SW480 (cell line): ENCODE measurements around the gene TPSB2.
A peak's percentile ranks its signal among the peaks of the same experiment; 100 is the strongest.
"Not testable (repeated sequence)": the region's sequence is repeated elsewhere in the genome, so short reads cannot be mapped to it uniquely, and the experiment has no call there.

ENCODE experiments used
- DNase-seq: peaks from one replicate; pipeline ENCODE4 v3.0.0-alpha.2; 2016; ENCODE audit warnings: low spot score

The TPSB2 gene

GRCh38 chr16:1199347-1200013 lies 30.5 kb downstream of the TPSB2 start:
- DNase-seq = no peak

- DNase-seq = not testable (repeated sequence)
Observed at GRCh38 chr16:1198671-1199346, 31.2 kb downstream of the TPSB2 start.

- no peak for DNase-seq
Observed at GRCh38 chr16:1198194-1198593, 31.8 kb downstream of the TPSB2 start.

DNA sequence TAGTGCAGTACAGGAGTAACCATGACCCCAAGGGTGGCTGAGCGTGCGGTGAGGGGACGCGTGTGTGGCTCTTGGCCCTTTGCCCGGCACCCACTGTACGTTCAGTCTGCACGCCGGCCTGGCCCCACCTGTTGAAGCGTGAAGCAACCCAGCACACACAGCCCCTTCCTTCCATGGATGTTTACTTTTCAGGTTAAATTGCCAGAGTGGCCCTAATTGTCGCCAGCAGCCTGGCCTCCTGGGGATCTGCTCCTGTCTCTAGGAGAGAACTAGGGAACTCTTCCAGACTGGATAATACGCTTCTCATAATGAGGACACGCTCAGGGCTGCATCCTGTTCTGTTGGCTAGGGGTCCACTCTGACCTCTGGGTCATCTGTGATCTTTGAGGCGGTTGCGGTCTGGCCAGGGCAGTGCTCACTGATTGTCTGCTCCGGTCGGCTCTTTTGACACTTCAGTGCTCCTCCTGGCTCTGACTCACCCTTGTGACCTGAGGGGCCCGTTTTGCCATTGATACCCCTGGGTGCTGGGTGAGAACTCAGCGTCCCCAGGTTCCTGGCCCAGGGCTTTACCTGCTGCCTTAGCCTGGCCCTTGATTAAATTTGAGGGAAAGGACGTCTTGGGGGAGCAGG lies 32.6 kb downstream of the TPSB2 start:
- no peak for DNase-seq

- no peak for DNase-seq
Observed at GRCh38 chr16:1196494-1196893, 33.5 kb downstream of the TPSB2 start.

- no peak for DNase-seq
Observed at GRCh38 chr16:1195393-1195666, 34.7 kb downstream of the TPSB2 start.

- DNase-seq = no peak
Observed at GRCh38 chr16:1194665-1195392, 35.2 kb downstream of the TPSB2 start.

- DNase-seq = no peak
Observed at GRCh38 chr16:1193825-1194581, 36.0 kb downstream of the TPSB2 start.

DNA sequence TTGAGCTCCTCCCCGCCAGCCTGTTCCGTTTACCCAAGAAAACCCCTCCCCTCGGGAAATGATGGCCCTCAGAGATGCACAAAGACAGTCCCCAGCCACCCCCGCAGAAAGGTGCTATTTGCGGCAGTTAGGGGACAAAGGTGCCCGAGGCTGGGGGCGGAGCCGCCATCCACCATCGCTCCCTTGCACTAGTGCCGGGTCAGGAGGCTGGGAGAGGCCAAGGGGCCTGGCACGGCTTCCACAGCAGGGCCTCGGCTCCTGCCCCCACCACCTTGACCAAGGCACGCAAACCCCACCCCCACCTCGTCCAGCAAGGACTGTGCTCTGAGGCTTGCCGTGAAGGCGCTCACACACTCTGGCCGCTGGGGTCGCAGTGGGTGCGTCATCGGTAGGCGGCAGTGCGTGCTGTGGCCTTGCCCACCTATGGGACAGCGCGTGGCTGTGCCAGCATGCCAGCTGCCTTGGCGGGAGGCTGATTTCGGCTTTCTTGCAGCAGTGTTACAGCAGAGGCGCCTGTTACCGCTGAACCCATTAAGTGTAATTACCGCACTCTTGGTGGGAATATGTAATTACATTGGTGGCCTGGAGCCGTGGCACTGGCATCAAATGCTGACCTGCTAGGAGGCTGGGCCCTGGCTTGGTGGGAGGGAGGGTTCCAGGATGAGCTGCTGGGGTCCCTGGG lies 36.7 kb downstream of the TPSB2 start:
- DNase-seq = peak; percentile 83

DNA sequence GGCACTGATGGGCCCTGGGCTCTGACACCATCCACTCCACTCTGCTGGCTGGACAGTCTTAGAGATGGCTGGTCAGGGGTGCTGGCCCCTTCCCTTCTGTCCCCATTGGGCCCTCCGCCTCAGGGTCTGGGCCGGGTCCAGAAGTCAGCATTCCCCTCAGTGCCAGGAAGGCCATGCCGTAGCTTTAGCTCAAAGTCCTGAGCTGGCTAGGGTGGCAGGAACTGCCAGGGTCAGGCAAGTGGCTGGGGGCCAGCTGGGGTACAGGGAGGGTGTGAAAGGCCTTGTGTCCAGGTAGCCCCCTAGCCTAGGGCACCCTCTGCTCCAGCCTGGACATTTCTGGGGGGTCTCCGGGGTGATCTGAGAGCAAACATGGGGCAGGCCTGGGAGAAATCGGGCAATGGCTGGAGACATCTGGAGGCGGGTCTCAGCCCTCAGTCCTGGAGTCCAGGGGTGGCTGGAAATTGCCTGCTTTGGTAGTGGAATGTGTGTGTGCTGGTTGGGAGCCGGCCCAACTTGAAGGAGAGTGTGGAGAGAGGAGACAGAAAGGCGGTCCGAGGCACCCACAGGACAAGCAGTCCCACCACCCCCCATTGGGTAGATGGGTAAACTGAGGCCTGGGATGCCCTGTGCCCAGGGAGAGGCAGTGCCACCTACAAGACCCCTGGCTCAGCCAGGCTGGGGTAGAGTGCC lies 37.5 kb downstream of the TPSB2 start:
- no peak for DNase-seq

- DNase-seq = not testable (repeated sequence)
Observed at GRCh38 chr16:1190789-1191188, 39.2 kb downstream of the TPSB2 start.

DNA sequence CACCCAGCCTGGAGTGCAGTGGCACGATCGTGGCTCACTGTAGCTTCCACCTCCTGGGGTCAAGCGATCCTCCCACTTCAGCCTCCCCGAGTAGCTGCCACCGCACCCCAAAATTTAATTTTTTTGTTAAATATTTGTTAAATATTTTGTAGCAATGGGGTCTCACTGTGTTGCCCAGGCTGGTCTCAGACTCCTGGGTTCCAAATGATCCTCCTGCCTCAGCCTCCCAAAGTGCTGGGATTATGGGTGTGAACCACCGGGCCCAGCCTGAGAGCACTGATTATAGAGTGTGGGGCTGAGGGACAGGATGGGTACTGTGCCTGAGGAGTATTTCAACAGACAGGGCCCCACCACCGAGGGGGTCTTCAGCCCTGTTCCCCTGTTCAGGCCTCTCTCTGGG lies 40.5 kb downstream of the TPSB2 start:
- DNase-seq = no peak

GRCh38 chr16:1188432-1189189 lies 41.4 kb downstream of the TPSB2 start:
- no peak for DNase-seq

DNA sequence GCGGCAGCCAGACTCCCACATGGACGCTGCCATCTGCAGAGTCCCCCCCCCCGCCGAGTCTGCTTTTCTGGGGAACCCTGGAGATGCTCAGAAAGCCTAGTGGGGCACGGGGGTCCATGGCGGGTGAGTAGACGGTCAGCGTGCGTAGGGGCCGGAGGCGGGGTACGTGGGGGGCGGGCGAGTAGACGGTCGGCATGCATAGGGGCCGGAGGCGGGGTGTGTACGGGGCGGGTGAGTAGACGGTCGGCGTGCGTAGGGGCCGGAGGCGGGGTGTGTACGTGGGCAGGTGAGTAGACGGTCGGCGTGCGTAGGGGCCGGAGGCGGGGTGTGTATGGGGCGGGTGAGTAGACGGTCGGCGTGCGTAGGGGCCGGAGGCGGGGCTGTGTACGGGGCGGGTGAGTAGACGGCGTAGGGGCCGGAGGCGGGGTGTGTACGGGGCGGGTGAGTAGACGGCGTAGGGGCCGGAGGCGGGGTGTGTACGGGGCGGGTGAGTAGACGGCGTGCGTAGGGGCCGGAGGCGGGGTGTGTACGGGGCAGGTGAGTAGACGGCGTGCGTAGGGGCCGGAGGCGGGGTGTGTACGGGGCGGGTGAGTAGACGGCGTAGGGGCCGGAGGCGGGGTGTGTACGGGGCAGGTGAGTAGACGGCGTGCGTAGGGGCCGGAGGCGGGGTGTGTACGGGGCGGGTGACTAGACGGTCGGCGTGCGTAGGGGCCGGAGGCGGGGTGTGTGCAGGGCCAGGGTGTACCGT lies 44.4 kb downstream of the TPSB2 start:
- not testable (repeated sequence) for DNase-seq

- no peak for DNase-seq
Observed at GRCh38 chr16:1184980-1185379, 45.0 kb downstream of the TPSB2 start.

DNA sequence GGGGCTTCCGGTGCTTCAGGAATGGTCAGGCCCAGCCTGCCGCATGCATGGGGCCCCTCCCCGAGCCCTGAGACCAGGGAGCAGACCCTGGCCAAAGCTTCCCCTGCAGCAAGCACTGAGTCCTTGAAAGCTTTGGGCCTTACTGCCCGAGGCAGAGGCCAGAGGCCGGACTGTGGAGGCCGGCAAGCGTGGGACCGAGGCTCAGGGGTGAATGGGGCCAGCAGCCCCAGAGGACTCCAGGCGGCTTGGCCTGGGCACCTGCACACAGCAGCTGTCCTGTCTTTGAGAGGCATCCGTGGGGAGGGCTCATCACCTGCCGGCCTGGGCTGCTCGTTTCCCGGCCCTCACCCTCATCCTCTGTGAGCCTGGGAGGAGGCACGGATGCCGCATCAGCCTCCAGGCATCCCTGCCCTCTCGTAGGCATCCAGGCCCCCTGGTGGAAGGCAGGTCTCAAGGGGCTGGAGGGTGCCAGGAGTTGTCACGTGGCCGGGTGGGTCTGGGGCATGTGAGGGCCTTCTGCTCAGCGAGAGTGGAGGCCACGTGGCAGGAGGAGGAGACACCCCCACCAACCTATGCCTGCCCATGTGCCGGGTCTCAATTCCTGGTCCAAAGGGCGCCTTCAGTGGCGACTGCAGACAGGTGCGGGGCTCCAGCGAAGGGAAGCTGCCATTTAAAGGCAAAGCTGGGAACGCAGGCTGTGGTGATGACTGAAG lies 45.7 kb downstream of the TPSB2 start:
- DNase-seq = peak; percentile 55

- DNase-seq = peak; percentile 40
Observed at GRCh38 chr16:1182950-1183907, 46.8 kb downstream of the TPSB2 start.

GRCh38 chr16:1182316-1182671 lies 47.7 kb downstream of the TPSB2 start:
- peak; percentile 57 for DNase-seq
